Immature natural killer cell (primary cell): ENCODE data around the gene ANKRD40. TPM values are rescaled to one million over a fixed set of nuclear protein-coding genes. Genes with fewer than 3 reads are reported as not detected.
"Not testable (repeated sequence)": the region's sequence is repeated elsewhere in the genome, so short reads cannot be mapped to it uniquely, and the experiment has no call there.

Source experiments
- DNase-seq, 3 donors: peaks; one replicate each; pipeline ENCODE4 v3.0.0; 2022; ENCODE audit warnings: mixed read lengths in 1 of 3
- H3K27ac Mint-ChIP-seq, 6 donors: one replicate each; pipeline ENCODE4 v1.8.0; 2020; ENCODE audit warnings: mixed read lengths in 6 of 6, mild to moderate bottlenecking in 5 of 6, inconsistent platforms in 4 of 6, moderate library complexity in 3 of 6
- H3K27me3 Mint-ChIP-seq, 3 donors: one replicate each; pipeline ENCODE4 v1.8.0; 2020 to 2021; ENCODE audit warnings: low read depth in 3 of 3, mild to moderate bottlenecking in 3 of 3, mixed read lengths in 3 of 3, moderate library complexity in 3 of 3, inconsistent platforms in 1 of 3
- H3K36me3 Mint-ChIP-seq, 3 donors: one replicate each; pipeline ENCODE4 v1.8.0; 2020; ENCODE audit warnings: mixed read lengths in 3 of 3, inconsistent platforms in 2 of 3, mild to moderate bottlenecking in 2 of 3
- H3K4me1 Mint-ChIP-seq, 2 donors: one replicate each; pipeline ENCODE4 v1.8.0; 2020; ENCODE audit warnings: inconsistent platforms in 2 of 2, mild to moderate bottlenecking in 2 of 2, mixed read lengths in 2 of 2, moderate library complexity in 1 of 2
- H3K4me3 Mint-ChIP-seq, 5 donors: one replicate each; pipeline ENCODE4 v1.8.0; 2020; ENCODE audit warnings: mild to moderate bottlenecking in 5 of 5, mixed read lengths in 5 of 5, inconsistent platforms in 3 of 5, moderate library complexity in 3 of 5
- H3K9me3 Mint-ChIP-seq, 6 donors: one replicate each; pipeline ENCODE4 v1.8.0; 2020; ENCODE audit warnings: mild to moderate bottlenecking in 6 of 6, mixed read lengths in 6 of 6, inconsistent platforms in 4 of 6, moderate library complexity in 3 of 6
- polyA plus RNA-seq, 3 donors: library from polyadenylated mRNA; unstranded; fragments of 300-500 nt; fragmentation: Illumina TruSeq; gene quantifications; one replicate each; pipeline ENCODE4 v1.2.3, GENCODE V29; 2021

ANKRD40 gene
- polyA plus RNA-seq, 3 donors from 2014 or later: 2.3 to 6.8 (median 4.0) TPM

DNA sequence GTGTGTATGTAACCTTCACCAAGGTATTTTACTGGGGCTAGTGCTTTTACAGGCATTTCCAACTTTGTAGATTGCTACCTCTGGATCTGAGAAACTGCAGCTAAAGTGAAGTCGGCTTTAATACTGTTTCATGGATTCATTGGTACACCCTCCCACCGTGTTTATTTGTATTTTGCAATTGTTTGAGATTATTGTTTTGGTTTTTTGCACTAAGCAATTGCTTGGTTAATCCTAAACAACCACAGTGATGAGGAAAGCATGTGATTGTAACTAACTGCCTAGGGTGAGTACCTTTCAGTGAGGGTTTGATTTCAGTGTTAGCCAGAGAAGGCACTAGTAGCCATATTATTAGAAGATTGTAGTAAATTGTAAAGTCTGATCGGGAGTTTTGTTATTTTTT lies 15.0 kb upstream of the ANKRD40 start:
- H3K27me3 Mint-ChIP-seq: peaks cover 10 to 14% (median 12%) of the 10 kb centered on the region in 3 donors
- H3K4me1 Mint-ChIP-seq: peaks cover 67 to 76% of the 10 kb centered on the region in 2 donors
- H3K27ac Mint-ChIP-seq: peak overlapping the region in 5 of 6 donors; percentile 2 to 63 (median 36)
- peak overlapping the region in 3 of 5 donors; percentile 3 to 84 (median 27) for H3K4me3 Mint-ChIP-seq
- no peak for DNase-seq
- H3K9me3 Mint-ChIP-seq: no peaks in the 10 kb centered on the region
- H3K36me3 Mint-ChIP-seq: peaks cover 0 to 5% (median 0%) of the 10 kb centered on the region in 3 donors

DNA sequence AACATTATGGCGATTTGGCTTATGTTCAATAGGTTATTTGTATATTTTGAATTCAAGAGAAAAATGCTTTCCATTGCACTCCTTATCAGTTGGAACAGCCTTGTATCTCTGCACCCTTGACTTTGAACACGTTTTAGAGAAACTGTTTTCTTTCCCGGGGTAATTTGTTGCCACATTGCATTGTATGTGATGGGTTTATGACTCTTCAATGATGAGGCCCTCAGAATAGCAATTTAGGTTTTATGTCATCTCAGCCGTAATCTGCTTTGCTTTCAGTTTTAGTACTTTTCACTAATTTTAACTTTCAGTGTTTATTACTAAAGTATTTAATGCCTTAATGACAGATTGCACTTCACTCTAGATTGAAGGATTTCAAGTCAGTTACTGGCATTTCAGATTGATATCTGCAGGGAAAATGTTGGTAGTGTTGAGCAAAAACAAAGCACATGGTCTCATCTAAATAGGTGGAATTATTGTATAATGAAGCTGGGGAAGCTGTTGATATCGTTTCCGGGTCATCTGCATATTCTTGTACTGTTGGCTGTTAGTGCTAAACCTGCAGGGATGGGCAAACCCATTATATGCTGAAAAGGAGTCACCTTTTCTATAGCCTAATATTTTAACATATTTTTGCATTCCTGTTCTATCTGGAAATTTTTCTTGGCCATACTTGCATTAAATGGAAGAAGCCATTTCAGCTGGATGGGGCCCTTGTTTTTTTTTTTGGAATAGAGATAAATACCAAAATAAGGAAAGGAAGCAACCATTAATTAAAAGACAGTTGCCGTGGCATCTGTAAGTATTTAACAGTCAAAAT lies 13.7 kb upstream of the ANKRD40 start:
- H3K27ac Mint-ChIP-seq: peak overlapping the region; percentile 89 to 99 (median 98)
- H3K4me1 Mint-ChIP-seq: peaks cover 55 to 62% of the 10 kb centered on the region in 2 donors
- H3K27me3 Mint-ChIP-seq: peaks cover 12 to 14% (median 12%) of the 10 kb centered on the region in 3 donors
- peak in 1 of 3 donors; percentile 30 for DNase-seq
- no peaks in the 10 kb centered on the region for H3K36me3 Mint-ChIP-seq
- H3K4me3 Mint-ChIP-seq: peak overlapping the region; percentile 84 to 99 (median 98)
- H3K9me3 Mint-ChIP-seq: no peaks in the 10 kb centered on the region

DNA sequence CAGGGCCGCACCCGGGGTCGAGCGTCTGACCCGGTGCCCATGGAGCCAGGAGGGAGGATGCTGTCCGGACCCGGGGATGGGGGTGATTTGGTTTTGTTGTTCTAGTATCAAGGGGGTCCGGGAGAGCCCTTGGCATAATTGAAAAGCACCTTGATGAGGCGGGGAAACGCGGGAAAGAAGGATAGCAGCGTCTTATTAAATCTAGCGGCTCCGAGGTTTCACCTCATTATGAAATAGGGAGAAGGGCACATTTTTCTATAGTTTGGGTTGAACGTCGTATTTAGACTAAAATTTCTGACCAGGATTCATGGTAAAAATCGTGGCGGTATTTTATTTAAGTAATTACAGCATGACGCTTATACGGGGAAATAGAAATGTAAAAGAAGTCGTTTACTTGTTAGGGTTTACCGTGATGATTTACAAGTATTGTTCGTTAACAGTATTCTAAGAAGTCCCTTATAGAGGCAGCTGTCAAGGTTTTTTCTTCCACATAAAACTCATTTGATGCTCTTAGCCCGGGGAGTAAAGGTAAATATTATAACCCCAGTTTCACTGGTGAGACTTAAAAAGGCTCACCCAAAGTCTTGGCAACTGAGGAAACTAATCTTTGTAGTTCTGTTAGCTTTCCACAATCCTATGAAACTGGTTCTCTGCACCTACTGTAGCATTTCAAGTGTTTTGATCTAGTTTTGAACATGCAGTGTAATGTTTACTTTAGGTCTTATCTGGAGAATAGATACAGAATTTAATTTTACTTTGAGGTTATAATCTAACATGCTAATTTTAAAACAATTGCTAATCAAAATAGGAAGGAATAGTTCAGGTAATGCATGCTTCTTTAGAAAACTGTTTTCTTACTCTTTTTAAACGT lies 12.4 kb upstream of the ANKRD40 start:
- no peaks in the 10 kb centered on the region for H3K36me3 Mint-ChIP-seq
- H3K9me3 Mint-ChIP-seq: no peaks in the 10 kb centered on the region
- DNase-seq: no peak
- peak overlapping the region; percentile 84 to 99 (median 98) for H3K4me3 Mint-ChIP-seq
- H3K27me3 Mint-ChIP-seq: peaks cover 12 to 14% (median 12%) of the 10 kb centered on the region in 3 donors
- peak overlapping the region; percentile 89 to 99 (median 98) for H3K27ac Mint-ChIP-seq
- H3K4me1 Mint-ChIP-seq: peaks cover 49 to 50% of the 10 kb centered on the region in 2 donors

DNA sequence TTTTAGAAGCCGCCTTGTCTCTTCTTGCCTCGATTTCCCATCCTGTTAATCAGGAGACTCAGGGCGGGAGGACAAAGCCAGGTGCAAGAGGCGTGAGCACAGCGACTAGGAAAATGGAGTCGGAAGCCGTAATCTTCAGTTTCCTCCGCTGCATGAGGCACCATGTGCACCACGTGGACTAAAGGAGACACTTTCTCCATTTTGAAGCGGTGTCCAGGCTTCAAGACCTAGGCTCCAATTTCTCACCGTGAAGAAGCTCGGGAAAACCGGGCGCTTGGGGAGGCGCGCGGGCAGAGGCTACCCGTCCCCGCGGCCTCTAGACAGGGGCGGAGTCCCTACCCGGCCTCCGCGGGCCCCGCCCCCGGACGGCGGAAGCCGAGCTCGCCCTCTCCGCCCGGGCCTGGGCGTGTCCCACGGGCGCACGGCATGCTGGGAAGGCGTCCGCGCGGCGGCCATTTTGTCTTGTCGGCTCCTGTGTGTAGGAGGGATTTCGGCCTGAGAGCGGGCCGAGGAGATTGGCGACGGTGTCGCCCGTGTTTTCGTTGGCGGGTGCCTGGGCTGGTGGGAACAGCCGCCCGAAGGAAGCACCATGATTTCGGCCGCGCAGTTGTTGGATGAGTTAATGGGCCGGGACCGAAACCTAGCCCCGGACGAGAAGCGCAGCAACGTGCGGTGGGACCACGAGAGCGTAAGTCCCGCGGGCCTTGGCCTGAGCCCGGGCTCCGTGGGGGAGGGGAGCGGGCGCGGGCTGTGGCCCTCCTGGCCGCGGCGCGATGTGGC lies 11.6 kb upstream of the ANKRD40 start, which contains the start of gene LUC7L3:
Gene LUC7L3, plus strand, starts transcription at position 460 of the 780 bp plus-strand sequence. Its CDS starts 130 bp downstream, at position 590.
- H3K4me3 Mint-ChIP-seq: peak within 1 kb of the TSS; percentile 84 to 99 (median 98)
- H3K9me3 Mint-ChIP-seq: no peaks in the 10 kb centered on the region
- H3K27ac Mint-ChIP-seq: peak within 1 kb of the TSS; percentile 94 to 99 (median 98)
- peaks cover 12 to 14% (median 12%) of the 10 kb centered on the region in 3 donors for H3K27me3 Mint-ChIP-seq
- DNase-seq: peak; percentile 92 to 94 (median 92)
- peaks cover 44 to 46% of the 10 kb centered on the region in 2 donors for H3K4me1 Mint-ChIP-seq
- H3K36me3 Mint-ChIP-seq: no peaks in the 10 kb centered on the region

DNA sequence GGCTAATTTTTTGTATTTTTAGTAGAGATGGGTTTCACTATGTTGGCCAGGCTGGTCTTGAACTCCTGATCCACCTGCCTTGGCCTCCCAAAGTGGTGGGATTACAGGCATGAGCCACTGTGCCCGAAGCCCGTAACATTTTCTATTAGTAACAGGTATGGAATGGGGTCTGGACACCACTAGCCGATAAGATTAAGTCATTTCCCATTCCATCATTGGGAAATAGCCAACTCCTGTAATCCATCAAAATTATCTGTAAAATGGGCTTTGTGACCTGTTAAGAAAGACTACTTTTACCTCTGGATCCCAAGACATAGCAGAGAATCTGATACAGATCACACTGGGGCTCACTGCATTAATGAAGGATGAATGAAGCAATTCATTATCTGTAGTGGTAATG lies 7.8 kb upstream of the ANKRD40 start:
- H3K27ac Mint-ChIP-seq: no peak overlapping the region
- no peaks in the 10 kb centered on the region for H3K36me3 Mint-ChIP-seq
- no peak for DNase-seq
- no peaks in the 10 kb centered on the region for H3K9me3 Mint-ChIP-seq
- peaks cover 9 to 14% of the 10 kb centered on the region in 2 donors for H3K4me1 Mint-ChIP-seq
- peaks cover 12% of the 10 kb centered on the region in 3 donors for H3K27me3 Mint-ChIP-seq
- no peak overlapping the region for H3K4me3 Mint-ChIP-seq

DNA sequence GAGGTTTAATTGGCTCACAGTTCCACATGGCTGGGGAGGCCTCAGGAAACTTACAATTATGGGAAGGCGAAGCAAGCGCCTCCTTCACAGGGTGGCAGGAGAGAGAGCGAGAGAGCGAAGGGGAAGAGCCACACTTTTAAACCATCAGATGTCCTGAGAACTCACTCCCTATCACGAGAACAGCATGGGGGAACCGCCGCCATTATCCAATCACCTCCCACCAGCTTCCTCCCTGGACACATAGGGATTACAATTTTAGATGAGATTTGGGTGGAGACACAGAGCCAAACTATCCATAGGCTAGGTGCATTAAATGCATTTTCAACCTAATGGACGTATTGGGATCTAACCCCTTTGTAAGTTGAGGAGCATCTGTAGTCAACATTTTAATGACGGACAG lies 4.9 kb upstream of the ANKRD40 start:
- Mint-ChIP-seq H3K36me3 (no peaks in the 10 kb centered on the region), H3K9me3 (no peaks in the 10 kb centered on the region), H3K4me1 (peaks cover 18 to 21% of the 10 kb centered on the region in 2 donors), H3K27me3 (peaks cover 3 to 11% (median 7%) of the 10 kb centered on the region in 3 donors), H3K4me3 (no peak overlapping the region), H3K27ac (no peak overlapping the region)
- DNase-seq: no peak

DNA sequence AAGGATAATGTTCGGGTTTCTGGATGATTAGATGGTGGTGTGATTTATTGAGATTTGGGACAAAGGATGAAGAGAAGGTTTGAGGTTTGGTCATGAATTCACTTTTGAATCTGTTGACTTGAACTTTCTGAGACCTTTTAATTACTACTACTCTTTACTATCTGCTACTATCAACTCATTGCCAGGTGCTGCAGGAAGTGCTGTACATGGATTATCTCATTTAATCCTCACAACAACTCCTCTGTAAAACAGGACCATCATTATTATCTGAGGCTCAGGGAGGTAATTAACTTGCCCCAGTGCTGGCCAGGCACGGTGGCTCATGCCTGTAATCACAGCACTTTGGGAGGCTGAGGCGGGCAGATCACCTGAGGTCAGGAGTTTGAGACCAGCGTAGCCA lies 2.9 kb upstream of the ANKRD40 start:
- H3K36me3 Mint-ChIP-seq: no peaks in the 10 kb centered on the region
- peaks cover 3 to 12% (median 10%) of the 10 kb centered on the region in 3 donors for H3K27me3 Mint-ChIP-seq
- no peaks in the 10 kb centered on the region for H3K9me3 Mint-ChIP-seq
- DNase-seq: no peak
- peak overlapping the region in 1 of 6 donors; percentile 54 for H3K27ac Mint-ChIP-seq
- no peak overlapping the region for H3K4me3 Mint-ChIP-seq
- peaks cover 28 to 36% of the 10 kb centered on the region in 2 donors for H3K4me1 Mint-ChIP-seq

DNA sequence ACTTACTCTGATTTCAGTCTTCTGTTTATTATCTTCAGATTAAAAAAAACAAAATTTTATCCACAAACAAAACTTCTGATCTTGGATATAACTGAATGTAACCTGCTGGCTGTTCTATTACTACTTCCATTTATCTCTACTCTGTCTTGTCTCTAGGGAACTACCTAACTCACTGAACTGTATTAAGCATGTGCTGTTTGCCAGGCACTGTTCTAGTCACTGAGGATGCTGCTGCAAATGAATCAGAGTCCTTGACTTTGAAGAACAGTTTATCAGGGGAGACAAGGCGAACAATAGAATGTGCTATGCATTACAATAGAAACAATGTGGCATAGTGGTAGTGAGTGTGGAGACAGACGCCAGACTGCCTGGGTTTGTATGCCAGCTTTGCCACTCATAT lies 2.3 kb upstream of the ANKRD40 start:
- Mint-ChIP-seq H3K27me3 (peaks cover 3 to 12% (median 10%) of the 10 kb centered on the region in 3 donors), H3K36me3 (no peaks in the 10 kb centered on the region), H3K27ac (peak overlapping the region in 4 of 6 donors; percentile 51 to 84 (median 71)), H3K4me1 (peaks cover 33 to 39% of the 10 kb centered on the region in 2 donors), H3K9me3 (no peaks in the 10 kb centered on the region), H3K4me3 (peak overlapping the region in 1 of 5 donors; percentile 25)
- DNase-seq: no peak

DNA sequence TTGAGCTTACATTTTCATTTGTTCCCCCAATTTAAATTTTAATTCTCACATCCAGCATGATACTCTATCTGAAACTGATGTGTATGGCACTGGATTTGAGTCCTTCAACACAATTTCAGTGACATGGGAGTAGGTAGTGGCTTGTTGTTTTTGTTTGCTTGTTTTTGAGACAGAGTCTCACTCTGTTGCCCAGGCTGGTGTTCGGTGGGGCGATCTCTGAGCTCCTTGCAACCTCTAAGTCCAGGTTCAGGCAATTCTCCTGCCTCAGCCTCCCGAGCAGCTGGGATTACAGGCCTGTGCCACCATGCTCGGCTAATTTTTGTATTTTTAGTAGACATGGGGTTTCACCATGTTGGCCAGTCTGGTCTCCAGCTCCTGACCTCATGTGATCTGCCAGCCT lies 1.3 kb upstream of the ANKRD40 start:
- Mint-ChIP-seq H3K27ac (peak overlapping the region; percentile 94 to 99 (median 96)), H3K4me3 (peak overlapping the region in 4 of 5 donors; percentile 2 to 89 (median 85)), H3K27me3 (peaks cover 3 to 12% (median 10%) of the 10 kb centered on the region in 3 donors), H3K4me1 (peaks cover 35 to 47% of the 10 kb centered on the region in 2 donors)
- H3K9me3 Mint-ChIP-seq, DNase-seq, H3K36me3 Mint-ChIP-seq: not testable (repeated sequence)

DNA sequence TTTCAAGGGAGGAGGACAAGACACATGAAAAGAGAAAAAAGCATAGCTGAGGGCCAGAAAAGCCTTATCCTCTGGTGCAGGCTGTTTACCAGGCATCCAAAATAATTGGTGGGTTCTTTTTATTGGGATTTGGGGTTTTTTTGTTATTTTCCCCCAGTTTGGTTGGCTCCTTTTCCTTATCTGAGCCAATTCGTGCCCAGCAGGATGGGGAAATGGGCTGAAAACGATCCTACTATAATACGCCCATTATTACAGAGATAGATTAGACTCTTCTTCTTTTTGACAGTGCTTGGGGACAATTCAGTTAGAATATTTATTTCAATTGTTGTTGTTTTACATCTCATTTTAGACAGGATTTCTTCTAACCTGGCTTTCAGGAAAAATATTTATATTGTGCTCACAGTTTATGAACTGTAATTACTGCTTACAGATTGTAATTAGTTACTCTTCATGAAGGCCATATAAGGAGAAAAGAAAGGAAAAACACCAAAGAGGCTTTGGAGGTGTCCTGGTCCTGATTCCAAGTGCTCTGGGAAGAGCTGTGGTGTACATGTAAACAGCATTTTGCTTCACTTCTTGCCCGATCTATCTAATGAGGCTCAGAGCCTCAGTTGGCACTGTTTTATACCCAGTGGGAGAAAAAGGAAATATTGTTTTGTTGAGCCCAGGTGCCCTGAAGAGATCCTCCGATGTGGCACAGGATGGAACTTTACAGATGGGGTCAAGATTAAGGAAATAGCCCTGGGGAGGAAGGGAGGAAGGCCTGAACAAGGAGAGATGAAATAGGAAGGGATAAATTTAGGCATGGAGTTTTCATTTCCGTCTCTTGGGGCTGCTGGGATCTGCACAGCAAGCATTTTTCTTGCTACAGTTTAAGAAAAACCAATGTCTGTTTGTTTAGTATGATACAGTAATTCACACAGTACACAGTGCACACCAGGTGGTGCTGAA lies 611 bp upstream of the ANKRD40 start:
- Mint-ChIP-seq H3K27ac (peak overlapping the region; percentile 94 to 99 (median 96)), H3K4me1 (peaks cover 42 to 54% of the 10 kb centered on the region in 2 donors), H3K36me3 (peaks cover 0 to 4% (median 4%) of the 10 kb centered on the region in 3 donors), H3K4me3 (peak overlapping the region; percentile 84 to 93 (median 88)), H3K9me3 (no peaks in the 10 kb centered on the region), H3K27me3 (peaks cover 3 to 12% (median 11%) of the 10 kb centered on the region in 3 donors)
- no peak for DNase-seq

DNA sequence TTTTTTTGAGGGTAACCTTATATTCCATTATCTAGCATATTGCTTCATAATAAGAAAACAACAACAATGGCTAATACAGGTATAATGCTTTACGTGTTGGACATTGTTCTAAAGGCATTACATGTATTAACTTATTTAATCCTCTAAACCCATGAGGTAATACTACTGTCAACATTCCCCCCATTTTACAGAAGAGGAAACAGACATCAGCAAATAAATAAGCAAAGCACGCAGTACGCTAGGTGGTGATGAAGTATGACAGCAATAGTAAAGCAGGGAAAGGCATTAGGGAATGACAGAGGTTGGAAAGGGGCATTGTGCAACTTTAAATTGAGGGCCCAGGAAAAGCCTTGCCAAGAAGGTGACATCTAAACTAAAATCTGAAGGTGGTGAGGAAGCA lies 4.6 kb downstream of the ANKRD40 start:
- Mint-ChIP-seq H3K9me3 (no peaks in the 10 kb centered on the region), H3K4me1 (peaks cover 42 to 62% of the 10 kb centered on the region in 2 donors), H3K36me3 (peaks cover 0 to 20% (median 18%) of the 10 kb centered on the region in 3 donors), H3K27ac (peak overlapping the region; percentile 5 to 68 (median 20)), H3K4me3 (no peak overlapping the region), H3K27me3 (peaks cover 3 to 9% (median 8%) of the 10 kb centered on the region in 3 donors)
- DNase-seq: no peak

DNA sequence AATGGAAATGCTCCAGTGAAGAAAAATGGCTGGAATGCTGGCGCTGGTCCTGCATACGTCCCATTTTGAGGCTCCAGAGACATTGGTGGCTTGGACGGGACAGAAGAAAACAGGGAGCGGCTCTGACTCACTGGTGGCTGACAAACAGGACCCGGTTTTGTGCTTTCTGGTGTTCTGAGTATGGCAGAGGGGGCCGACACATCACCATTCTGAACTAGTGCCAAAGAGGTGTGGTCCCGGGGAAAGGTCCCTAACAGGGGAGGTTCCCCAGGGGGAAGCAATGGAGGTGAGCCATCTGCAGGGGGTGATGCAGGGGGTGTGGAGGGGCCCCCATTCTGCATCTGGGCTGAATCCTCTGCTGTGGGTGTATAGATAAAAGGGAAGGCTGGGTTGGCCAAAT lies 8.3 kb downstream of the ANKRD40 start:
- Mint-ChIP-seq H3K4me3 (no peak overlapping the region), H3K9me3 (no peaks in the 10 kb centered on the region), H3K27ac (no peak overlapping the region), H3K4me1 (peaks cover 21 to 37% of the 10 kb centered on the region in 2 donors), H3K36me3 (peaks cover 3 to 51% (median 36%) of the 10 kb centered on the region in 3 donors), H3K27me3 (peaks cover 0 to 1% (median 0%) of the 10 kb centered on the region in 3 donors)
- no peak for DNase-seq
